Iris pigment epithelial cell (primary cell): ENCODE results near the gene RNF151.
"Not testable (repeated sequence)": the region's sequence is repeated elsewhere in the genome, so short reads cannot be mapped to it uniquely, and the experiment has no call there.

Source experiments
- DNase-seq: peaks from one replicate; pipeline ENCODE4 v3.0.0-alpha.2; 2011; ENCODE audit warnings: low read depth

Gene RNF151

GRCh38 chr16:1966460-1966859 is at the start of gene RNF151:
TSS of gene RNF151 (plus strand) at chr16:1966856. CDS start at chr16:1966882, 26 bp downstream.
- DNase-seq = no peak

GRCh38 chr16:1917056-1917664 is 49.5 kb upstream of the RNF151 start:
- no peak for DNase-seq

DNA sequence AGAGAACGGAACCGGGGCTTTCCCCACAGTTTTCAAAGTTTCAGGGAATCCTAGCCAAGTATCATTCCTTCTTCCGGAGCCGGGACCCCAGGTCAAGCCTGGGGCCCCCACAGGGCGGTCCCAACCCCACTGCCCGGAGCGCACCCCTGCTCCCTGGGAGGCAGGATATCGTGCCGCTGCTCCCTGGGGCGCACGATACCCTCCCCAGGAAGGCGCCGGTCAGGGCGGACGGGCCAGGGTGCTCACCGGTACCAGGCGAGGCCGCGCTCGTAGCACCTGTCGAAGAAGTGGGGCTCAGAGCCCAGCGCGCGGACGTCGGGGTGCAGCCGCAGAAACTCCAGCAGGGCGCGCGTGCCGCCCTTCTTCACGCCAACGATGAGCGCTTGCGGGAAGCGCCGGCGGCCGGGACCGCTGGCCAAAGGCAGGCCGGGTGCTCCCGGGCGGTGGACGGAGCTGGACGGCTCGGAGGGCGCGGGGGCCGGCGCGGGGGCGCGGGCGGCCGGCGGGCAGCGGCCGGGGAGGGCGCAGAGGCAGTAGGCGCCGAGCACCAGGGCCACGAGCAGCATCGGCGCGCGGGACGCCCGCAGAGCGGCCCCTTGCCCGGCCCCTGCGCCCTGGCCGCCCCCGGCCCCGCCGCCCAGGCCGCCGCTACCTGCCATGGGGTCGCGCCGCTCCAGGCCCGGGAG is 48.8 kb upstream of the RNF151 start:
- no peak for DNase-seq

DNA sequence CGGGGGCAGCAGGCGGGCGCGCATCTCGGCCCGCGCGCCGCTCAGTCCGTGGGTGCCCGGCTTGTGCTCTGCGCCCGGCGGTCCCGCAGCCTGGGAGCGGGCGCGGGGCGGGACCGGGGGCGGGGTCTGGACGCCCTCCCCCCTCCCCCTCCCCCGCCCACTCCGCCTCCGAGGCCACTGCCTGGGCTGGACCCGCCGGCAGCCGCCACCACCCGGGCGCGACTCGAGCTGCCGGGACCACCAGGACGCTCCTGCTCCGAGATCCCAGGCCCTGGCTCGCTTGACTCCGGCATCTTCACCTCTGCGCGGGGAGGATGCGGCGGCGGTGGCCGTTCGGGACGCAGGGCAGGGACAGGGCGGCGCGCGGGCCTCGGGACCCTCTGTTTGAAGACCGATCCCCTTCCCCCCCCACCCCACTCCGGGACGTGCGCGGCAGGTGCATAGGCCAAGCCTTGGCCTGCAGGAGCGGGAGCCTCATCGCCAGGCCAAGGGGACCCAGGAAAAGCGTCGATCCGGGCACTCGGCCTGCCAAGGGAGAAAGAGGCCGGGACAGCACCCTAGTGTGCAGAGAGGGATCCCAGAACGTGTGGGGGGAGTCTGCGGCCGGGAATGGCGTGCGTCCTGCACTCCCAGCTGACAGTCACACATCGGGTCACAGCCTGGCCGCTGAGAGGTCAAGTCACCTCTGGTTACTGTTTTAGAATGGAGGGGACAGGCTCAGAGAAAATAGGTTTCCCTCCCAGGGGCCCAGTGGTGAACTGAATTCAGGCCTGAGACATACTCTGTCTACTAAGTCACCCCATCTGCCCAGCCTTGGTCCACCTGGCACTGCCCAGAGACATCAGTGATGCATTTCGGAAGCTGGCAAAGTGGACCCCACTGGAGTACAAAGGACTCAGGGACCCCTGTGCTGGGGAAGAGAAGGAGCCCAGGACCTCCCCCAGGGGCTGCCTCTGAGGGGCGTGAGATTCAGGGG is 48.0 kb upstream of the RNF151 start, which contains the start of gene HS3ST6:
Gene HS3ST6 (minus strand): TSS at position 65 of the 976 bp plus-strand sequence. CDS start 92 bp downstream, outside the sequence.
- no peak for DNase-seq

DNA sequence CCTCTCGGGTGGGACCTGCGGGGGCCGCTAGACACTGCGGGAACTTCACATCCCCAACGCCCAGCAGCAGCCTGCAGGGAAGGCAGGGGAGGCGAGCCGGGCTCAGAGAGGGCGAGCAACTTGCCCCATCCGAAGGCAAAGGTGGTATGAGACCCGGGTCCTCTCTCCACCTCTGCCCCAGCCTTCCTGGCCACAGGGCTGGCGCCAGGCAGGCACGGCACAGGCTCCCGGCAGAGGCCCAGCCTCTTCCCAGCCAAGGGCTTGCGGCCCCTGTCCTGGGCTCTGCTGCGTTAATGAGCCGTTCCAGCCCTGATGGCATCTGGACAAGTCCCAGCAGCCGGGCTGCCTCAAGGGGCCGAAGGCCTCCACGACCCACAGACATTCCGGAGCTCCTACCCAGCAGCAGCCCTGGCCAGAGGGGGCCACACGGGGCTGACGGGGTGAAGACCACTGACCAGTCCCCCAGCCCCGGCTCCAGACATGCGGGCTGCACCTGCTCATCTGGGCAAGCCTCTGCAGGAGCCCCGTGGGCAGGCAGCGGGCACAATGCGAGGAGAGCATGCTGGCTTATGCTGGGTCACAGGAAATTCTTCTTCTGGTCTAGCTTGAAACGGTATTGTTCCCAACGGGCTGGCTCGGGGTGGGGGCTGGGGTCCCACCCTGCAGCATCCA is 47.2 kb upstream of the RNF151 start:
- DNase-seq = no peak

DNA sequence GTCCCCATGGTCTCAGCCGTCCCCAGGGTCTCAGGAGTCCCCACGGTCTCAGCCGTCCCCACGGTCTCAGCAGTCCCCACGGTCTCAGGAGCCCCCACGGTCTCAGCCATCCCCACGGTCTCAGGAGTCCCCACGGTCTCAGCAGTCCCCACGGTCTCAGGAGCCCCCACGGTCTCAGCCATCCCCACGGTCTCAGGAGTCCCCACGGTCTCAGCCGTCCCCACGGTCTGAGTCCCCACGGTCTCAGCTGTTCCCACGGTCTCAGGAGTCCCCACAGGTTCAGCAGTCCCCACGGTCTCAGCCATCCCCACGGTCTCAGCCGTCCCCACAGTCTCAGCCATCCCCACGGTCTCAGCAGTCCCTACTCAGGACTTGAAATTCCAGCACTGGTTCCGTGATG is 46.5 kb upstream of the RNF151 start:
- DNase-seq = not testable (repeated sequence)

DNA sequence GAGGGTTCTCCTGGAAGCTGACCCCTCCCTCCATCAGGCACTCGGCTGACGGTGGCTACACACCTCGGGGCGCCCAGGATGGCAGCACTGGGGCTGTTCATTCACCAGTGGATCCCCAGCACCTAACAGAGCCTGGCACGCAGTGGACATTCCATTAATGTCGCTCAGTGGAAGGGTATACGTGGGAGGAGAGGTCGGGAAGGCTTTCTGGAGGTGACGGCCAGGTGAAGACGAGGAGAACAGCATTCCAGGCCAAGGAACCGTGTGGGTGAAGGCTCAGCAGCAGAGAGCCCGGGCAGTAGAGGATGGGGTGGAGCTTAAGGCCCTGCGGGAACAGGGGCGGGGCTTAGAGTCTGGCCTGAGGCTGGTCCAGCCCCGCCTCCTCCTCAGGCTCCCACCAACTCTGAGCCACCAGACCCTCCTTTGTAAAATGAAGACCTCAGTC is 45.9 kb upstream of the RNF151 start:
- peak; percentile 20 for DNase-seq

- DNase-seq = no peak
These were observed 44.3 kb upstream of the RNF151 start for GRCh38 chr16:1922357-1922756.

DNA sequence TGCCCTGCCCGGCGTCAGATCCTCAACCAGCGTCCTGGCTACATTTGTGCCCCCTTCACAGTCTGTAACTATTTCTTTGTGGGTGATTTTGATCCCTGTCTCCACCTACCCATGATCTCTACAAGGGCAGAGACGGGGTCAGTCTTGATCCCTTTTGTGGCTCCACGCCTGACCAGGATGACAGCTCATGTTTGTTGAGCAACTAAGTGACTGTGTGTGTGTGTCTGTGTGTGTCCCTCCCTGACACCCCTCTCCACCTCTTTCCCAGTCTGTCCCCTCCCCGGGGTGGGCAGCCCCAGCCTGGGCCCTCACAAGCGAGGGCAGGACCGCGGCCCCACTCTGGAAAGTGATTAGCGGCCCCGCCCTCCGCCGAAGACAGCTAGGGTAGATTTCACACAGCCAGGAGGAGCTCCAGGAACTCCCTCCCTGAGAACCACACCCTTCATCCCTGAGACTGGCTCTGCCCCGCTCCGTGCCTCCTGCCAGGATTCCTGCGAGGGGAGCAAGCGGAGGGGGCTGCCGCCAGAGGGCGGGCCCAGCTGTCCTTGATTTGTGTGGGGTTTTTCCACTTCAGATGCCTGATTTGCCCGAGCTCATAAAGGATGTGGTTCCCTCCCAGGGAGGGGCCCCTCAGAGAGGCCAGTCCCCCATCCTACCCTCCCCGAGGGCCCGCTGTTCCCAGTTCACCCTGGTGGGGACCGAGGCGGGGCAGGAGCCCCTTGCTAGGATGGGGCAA is 43.2 kb upstream of the RNF151 start:
- DNase-seq = peak; percentile 22

DNA sequence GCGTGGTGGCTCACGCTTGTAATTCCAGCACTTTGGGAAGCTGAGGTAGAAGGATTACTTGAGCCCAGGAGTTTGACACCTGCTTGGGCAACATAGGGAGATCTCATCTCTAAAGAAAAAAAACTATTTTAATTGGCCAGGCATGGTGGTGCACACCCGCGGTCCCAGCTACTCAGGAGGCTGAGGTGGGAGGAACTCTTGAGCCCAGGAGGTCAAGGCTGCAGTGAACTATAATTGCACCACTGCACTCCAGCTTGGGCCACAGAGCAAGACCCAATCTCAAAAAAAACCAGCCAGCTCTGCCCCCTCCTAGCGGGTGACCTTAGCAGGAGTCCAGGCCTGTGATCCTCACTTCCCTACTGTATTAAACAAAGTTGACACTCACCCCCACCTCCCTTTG is 42.6 kb upstream of the RNF151 start:
- DNase-seq = no peak

DNA sequence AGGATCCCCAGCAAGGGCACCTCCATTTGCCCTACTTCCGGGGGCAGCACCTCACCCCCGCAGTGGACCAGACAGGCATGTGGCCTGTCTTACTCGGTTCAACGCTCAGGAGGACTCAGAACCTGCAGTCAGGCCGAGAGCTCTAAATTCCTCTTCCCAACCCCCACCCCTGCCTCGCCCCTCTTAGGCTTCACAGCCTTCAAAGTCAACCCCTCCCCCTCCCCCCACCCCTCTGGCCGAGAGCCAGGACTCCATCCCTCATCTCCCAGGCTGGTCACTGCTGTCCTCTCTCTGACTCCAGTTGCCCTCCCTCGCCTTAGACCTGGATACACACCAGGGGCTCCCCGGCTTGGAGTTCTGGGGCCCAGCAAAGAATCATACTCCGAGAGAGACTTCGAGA is 40.4 kb upstream of the RNF151 start:
- DNase-seq = no peak

- DNase-seq = no peak
These were observed 37.6 kb upstream of the RNF151 start for GRCh38 chr16:1929105-1929504.

- peak; percentile 76 for DNase-seq
These were observed 36.9 kb upstream of the RNF151 start for GRCh38 chr16:1929578-1930337.

DNA sequence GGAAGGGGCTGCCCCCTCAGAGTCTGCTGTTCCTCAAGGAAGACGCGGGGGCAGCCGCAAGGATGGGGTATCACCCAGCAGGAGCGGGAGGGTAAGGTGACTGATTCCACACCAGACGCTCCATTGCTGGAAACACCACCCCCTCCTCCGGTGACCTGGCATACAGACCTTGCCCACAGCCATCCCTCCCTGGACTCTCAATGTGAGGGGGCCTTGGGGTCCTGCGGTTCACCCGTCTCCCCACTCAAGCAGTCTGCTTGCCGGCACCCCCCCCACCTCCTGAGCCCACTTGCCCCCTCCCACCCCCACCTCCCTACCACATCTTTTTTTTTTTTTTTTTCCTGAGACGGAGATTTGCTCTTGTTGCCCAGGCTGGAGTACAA is 36.3 kb upstream of the RNF151 start:
- no peak for DNase-seq

DNA sequence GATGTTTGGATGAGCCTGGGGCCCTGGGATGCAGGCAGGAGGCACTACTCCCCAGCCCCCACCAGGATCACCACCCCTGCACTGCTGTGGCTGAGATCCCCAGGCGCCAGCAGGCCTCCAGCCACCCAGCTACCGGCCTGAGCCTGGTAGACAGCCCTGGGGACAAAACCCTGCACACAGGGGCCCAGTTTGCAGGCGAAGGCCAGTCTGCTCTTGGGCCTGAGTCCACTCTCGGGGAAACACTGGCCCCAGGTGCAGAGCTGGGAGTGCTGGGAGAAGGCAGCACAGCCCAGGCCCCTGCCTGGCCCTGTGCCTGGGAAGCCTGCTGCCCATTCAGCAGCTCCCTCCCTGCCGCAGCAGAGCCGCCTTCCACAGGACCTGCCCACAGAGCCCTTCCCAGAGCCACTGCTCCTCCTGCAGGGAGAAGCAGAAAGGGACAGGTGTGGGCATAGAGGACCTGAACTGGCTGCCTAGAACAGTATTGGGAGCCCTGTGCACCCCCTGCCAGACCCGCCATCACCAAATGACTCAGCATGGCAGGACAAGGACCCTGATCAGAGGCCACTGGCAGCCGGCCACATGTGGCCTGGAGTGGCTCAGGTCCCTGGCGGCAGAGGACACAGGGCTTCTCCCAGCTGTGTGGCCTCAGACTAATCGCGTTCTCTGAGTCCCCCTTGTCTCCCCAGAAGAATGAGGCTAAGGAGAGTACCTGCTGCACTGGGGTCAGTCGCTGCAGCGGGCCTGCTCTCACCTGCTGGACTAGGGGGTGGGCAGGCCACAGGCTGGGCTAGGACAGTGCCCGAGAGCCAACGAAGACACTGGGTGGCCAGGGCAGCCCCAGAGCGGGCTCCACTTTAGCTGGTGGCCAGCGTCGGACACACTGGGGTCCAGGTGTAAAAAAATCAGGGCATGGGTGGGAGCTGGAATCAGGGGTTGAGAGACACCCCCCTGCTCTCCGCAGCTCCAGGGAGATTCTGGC is 34.3 kb upstream of the RNF151 start:
- peak; percentile 10 for DNase-seq

DNA sequence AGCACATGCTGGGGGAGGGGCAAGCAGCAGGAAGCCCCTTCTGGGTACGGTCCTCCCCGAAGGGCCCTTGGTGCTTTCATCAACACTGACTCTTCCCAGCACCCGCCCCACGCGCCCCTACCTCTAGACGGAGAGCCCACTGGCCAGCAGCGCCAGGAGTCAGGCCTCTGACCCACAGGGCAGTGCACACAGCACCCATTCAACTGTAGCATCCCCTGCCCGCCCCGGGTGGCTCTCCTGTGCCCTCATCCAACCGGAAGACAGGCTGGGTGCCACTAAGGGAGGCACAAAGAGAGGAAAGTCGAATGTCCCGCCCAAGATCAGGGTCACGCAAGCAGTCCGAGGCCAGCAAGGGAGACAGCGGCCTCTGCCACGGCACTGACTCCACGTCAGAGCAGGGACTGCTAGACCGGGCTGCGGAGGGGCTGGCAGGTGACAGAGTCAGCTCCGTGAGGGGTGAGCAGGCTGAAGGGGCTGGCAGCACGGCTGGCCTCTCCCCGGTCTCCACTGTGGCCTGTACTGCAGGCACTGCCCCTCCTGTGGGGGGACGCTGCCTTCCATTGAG is 33.5 kb upstream of the RNF151 start:
- DNase-seq = no peak

GRCh38 chr16:1936945-1937479 is 29.6 kb upstream of the RNF151 start:
- no peak for DNase-seq

GRCh38 chr16:1938316-1938715 is 28.3 kb upstream of the RNF151 start:
- no peak for DNase-seq

- no peak for DNase-seq
These were observed 27.7 kb upstream of the RNF151 start for GRCh38 chr16:1938910-1939309.
